Erythroblast (primary cell): ENCODE measurements around the gene CD58.

Source experiments
- GATA1 ChIP-seq: IDR thresholded peaks from 2 replicates; pipeline ENCODE4 v1.6.1; 2011; ENCODE audit warnings: low read depth, mild to moderate bottlenecking, control low read depth, low read length, moderate library complexity
- POLR2A ChIP-seq: IDR thresholded peaks from 2 replicates; pipeline ENCODE4 v1.6.1; 2011; ENCODE audit warnings: mild to moderate bottlenecking, low read length

DNA sequence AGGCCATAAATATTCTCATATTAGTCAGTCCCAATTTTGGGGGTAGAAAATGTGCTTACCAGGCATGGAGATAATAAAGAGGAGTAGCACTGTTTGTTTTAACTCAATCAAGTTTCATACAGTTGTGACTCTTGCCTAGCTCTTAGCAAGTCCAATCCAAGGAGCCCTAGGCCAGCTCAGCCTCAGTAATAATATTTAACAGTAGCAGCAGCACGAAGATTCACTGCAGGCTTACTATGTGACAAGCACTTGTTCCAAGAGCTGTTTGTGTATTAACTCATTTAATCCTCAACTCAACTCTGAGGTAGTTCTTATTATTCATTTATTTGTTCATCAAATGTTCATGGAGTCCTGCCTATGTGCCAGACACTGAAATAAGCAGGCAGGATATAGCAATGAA lies 12.3 kb downstream of the CD58 start:
- no peak for TF ChIP-seq POLR2A
- no peak for TF ChIP-seq GATA1
